Fibroblast of gingiva (primary cell): Measurements from ENCODE around the gene C2orf76.
"Not testable (repeated sequence)": the region's sequence is repeated elsewhere in the genome, so short reads cannot be mapped to it uniquely, and the experiment has no call there.

Experiments used
- DNase-seq: peaks from one replicate; pipeline ENCODE4 v3.0.0-alpha.2; 2011; ENCODE audit warnings: low read depth

C2orf76 gene

DNA sequence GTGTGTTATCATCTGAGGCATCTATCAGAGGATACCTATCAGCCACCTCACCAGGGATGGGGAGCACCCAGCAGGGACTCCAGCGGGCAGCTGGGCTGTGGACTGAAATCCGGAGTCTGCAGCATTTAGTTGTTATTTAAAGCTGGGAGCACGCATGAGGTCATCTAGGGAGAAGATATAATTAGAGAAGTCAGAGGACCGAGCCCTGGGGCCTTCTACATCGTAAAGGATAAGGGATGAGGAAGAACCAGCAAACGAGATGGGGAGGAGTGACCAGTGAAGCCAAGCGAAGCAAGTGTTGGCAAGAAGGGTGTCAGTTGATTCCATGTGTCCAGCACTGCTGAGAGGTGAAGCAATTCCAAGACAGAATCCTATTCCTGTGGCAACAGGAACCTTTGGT, 72.7 kb downstream of the C2orf76 start:
- DNase-seq: peak; percentile 47

DNA sequence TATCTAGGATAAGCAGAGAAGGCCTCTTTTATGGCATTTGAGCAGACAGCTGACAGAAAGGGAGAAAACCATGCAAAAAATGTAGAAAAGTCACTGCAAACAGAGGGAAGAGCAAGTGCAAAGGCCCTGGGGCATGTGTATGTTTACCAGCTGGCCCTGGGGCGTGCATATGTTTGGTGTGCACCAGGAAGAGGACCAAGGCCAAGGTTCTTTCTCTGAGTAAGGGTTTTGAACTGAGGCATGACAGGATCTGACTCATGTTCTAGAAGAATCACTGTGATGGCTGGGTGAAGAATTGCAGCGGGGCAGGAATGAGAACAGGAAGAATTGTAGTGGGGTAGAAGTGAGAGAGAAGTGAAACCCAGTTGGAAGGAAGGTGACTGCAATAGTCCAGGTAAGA, 73.4 kb downstream of the C2orf76 start:
- DNase-seq: peak; percentile 14

DNA sequence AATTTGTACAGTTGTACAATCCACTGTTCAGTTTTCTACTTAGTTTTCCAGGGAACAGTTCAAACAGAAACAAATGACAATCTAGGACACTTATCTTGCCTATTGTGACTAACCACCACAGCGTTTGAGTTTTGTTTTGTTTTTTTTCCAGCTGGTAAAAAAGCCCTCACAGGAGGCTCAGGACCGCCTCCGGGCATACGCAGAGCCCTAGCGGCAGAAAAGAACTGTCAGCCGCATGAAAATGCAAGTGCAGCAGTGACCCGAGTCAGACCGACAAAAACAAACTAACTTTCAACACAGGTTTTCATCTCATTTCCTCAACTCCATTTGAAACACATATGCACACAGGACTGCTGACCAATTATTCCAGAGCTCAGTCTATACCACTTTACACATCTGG, 74.4 kb downstream of the C2orf76 start:
- no peak for DNase-seq

DNA sequence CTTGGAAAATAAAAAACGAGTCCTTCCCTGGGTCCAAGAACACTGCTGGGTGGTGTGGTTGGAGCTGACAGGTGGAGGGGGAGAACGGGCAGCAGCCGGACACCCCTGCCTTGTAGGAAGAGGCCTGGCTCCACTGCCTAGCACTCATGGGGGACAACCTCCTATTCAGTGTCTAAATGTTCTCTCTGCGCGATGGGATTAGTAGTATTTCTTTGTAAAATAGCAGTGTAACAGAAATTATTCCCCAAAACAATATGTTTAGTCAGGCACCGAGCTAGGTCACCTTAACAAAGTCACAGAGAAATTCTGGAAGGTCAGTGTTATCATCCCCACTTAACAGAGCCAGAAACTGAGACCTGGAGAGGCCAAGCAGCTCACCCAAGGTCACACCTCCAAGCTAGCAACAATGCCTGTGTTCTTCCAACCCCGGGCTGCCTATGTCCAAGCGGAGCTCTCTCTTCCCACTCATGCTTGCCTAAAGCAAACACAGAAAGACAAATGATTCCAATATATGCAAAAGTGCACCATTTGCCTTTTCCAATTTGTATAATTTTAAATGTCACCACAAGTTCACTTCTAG, 75.0 kb downstream of the C2orf76 start:
- no peak for DNase-seq

DNA sequence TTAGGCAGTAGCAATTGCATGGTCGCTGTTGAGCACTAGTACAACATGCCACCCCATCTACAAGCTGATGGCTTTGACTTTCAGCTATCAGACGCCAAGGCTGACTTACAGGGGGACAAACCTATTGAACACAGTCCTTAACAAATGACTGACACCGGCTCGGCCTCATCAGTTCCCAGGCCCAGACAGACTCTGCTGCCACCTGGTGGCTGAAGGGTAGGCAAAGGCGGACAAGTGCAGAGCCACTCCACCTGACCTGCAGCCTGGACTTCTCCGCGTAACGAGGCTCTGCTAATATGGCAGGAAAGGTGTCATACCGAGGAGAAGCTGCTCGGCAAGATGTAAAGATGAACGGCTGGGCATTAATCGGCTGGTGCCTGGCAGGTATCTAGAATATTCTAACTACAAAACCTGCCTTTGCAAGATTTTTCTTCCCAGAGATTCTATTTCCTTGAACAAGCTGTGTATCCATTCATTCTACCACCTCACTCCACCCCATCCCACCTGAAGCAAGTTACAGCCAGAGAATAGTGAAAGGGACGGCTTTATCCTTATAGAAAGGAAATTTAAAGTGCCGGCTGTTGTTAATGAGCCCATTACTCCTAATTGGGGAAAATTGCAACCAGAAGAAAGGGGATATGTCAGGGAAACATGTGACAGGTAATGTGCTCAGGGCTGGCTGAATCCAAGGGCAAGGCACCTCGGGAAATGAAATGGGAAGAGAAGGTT, 75.6 kb downstream of the C2orf76 start:
- DNase-seq: peak; percentile 32

DNA sequence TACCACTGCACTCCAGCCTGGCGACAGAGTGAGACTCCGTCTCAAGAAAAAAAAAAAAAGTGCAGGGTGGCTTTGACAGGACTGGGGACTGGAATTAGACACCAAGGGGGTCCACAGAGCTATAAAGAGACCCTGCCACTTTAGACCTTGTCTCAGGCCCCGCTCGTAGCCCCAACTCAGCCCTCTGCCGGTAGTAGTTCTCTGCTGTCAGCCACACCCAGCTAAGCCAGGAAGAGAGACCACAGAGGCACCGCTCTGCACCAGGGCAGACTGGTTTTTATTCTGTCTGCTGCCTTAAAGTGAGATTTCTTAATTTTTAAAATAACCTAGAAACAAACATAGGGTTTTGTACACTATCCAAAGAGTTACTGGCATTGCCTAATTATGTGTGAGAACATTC, 77.0 kb downstream of the C2orf76 start:
- peak; percentile 9 for DNase-seq

DNA sequence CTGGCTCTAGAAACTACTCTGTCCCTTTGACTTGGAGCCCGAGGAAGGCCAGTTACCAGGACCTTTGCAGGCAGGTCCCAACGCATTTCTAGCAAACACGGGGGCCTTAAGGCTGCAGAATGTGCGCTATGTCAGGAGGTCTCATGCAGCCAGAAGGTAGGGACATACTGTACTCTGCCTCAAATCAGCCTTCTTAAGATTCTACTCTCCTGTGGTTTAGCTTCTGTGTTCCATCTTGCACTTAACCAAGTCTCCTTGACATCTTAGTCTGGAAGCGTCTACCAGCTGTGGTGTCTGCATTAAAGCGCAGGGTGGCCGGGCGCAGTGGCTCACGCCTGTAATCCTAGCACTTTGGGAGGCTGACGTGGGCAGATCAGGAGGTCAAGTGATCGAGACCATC, 77.5 kb downstream of the C2orf76 start:
- no peak for DNase-seq

DNA sequence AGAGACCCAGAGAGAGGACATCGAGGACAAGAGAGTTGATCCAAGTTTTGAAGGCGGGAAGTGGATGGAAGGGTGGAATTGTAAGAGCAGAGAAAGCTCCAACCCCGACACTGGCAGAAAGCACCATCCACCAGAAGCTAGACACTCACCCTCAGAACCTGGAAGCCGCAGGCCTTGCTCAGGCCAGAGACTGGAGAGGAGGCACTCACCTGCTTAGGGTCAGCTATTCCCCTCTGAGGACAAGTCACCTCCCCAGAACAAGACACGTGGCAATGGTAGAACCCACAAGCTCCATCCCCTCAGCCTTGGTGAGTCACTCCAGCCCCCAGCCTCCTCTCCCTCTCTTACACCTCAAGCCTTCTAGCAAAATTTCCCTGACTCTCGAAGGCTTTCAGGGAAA, 78.1 kb downstream of the C2orf76 start:
- DNase-seq: no peak

DNA sequence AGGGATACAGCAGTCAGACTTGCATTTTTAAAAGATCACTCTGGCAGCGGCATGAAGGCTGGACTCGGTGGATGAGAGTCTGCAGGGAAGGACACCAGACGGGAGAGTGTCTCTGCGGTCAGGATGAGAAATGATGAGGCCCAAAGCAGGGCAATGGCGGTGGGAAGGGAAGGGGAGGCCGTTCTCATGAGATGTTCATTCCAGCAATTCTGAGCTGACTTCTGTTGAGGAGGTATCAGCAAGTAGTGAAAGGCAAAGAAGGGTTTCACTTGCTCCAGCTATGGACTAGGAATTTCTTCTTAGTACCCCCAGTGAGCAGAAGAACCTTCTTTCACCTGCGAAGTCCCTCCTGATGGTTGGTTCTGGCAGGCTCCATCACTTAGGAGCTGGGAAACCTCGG, 80.0 kb downstream of the C2orf76 start:
- DNase-seq: no peak

DNA sequence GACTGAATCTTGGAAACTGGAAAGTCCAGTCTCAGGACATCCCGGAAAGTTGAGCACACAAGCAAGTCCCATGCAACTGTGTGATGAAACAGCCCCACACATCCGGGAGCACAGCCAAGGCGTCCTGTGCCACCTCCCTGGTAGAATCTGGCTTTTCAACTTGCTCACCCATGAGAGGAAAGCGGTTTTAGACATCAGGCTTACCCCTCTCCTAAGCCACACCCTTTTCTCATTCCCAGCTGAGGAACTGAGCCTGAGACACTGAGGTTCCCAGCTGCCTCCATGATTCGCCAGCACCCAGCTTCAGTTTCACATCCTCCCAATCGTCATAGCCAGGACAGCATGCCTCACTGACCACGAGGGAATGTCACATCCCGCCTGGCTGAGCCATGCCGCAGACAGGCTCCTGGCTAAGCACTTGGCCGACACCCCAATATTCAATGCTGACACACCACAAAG, 82.7 kb downstream of the C2orf76 start:
- DNase-seq: peak; percentile 91

DNA sequence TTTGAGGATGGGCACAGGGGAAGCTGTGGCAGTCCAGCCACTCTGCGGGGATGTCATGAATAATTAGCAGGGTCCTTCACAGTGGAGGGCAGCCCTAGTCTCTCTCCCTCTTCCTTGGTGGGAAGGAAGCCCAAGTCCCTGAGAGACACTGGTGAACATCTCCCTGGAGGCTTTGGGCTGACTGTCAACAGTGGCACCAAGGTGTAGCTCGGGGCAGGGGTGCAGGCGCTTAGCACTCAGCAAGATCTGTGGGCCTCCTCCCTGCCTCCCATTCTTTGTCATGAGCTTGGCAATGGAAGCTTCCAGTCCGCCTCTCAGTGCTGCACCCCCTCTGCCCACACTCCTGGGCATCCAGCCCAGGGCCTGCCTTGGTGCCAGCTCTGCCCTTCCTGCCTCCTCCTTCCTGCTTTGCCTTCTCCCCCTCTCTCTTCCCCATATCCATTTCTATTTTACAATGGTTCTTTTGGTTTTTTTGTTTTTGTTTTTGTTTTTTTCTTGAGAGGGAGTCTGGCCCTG, 83.6 kb downstream of the C2orf76 start:
- peak; percentile 65 for DNase-seq

DNA sequence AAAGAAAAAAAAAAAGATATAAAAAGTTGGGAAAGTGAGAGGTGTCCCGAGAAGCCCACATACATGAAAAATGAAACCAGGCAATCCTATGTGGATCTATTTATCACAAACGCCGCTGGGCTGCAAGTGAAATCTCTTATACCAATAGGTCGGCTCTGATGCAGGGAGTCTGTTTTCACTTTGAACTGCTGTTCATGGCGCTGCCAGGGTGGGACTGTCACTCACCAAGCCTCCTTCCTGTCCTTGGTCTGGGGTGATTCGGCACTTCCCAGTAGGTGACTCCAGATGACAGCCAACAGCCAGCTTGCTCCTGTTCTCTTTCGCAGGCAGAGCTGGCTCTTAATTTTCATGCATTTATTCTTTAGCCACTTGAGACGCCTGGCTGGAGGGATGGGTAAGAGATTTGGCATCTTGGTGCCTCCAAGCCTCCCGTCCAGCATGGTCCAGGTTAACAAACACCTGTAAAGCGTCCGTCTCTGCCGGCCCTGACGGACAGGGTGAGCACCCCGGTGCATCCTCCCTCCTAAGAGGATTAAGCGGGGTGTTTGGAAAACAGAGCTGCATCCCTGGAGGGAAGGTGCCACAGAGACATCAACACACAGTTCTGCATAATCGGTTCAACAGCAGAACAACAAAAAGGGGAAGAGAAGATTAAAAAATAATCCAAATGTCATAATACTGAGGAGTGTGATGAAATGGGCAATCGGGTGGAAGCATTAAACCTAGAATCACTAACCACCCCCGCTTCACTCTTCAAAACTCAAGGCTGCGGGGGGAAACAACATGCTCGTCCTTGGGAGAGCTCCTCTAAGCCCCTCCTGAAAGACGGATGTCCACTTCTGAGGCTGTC, 84.3 kb downstream of the C2orf76 start:
- DNase-seq: no peak

DNA sequence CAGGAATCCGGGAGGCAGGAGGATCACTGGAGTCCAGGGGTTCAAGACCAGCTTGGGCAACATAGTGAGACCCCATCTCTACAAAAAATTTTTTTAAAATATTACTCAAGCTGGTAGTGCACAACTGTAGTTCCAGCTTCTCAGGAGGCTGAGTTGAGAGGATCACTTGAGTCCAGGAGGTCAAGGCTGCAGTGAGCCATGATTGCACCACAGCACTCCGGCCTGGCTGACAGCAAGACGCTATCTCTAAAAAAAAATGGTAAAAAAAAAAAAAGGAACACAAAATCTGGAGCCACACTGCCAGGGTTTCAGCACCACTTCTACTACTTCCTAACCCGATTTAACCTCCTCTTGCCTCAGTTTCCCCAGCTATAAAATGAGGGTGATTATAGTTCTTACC, 86.0 kb downstream of the C2orf76 start:
- no peak for DNase-seq

DNA sequence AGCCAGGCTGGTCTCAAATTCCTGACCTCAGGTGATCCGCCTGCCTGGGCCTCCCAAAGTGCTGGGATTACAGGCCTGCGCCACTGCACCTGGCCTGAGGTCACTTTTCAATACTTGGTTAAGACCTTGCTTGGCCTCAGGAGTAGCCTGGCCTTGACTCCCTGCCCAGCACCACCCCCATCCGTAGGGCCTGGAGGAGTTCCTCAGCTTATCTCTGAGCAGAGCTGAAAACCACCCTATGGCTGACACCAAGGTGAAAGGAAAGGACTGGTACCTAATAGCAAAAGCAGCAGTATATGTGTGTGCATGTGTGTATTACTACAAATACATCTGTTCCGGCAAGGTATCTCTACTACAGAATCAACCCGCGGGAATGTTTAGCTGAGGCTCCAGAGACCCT, 87.0 kb downstream of the C2orf76 start:
- DNase-seq: no peak

DNA sequence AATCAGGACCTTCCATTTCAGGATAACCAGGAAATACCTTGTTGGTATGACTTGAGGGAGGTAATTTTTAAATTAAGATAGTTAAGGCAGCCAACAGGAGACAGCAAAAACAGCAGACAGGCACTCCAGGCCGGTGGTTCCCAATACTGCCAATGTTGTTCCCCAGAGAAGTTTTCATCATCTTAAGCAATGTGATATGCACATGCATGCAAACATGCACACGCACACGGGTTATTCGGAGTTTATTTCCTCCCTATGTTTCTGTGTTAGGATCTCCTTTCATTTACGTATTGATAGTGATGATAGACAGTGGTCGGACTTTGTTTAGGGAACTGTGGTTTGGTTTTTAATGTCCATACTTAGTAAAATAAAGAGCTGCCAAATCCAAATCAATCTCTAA, 87.7 kb downstream of the C2orf76 start:
- no peak for DNase-seq

DNA sequence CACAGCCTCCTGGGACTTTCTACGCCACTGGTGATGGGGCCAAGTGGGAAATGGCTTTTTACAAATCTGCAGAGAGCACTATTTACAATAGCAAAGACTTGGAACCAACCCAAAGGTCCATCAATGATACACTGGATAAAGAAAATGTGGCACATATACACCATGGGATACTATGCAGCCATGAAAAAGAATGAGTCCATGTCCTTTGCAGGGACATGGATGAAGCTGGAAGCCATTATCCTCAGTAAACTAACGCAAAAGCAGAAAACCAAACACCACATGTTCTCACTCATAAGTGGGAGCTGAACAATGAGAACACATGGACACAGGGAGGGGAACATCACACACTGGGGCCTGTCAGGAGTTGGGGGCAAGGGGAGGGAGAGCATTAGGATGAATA, 88.2 kb downstream of the C2orf76 start:
- not testable (repeated sequence) for DNase-seq

DNA sequence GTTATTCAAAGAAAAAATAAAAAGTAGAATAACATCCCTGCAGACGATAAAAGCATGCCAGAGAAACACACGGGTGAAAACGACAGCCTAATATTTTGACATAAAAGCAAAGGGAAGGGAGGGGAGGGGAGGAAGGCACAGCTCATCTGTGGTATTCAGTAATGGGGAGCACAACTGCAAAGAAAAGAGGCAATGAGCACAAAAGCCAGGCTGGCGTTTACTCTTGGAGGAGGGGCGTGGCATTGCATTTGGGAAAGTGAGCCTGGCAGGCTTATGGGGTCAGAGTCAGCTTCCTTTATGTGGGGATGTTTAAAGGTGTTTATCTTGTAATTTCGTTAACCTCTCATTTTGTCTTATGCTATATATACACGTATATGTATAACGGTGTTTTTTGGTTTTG, 89.8 kb downstream of the C2orf76 start:
- DNase-seq: no peak

DNA sequence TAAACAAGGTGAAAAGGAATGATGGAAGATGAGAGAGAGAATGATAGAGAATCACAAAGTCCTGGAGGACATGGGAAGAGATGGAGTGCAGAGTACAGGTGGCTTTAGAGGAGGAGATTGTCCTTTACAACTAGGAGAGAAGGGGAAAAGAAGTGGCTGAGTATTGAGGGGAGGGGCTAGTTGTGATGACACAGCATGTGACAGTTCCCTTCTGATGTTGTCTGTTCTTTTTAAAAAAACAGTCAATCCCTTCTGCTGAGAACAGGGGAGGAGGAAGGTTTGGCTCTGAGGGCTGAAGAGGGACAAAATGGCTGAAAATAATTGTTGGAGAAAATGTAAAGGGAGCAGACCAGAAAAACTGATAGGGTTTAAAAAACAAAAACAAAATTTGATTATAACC, 99.0 kb downstream of the C2orf76 start:
- DNase-seq: no peak

DNA sequence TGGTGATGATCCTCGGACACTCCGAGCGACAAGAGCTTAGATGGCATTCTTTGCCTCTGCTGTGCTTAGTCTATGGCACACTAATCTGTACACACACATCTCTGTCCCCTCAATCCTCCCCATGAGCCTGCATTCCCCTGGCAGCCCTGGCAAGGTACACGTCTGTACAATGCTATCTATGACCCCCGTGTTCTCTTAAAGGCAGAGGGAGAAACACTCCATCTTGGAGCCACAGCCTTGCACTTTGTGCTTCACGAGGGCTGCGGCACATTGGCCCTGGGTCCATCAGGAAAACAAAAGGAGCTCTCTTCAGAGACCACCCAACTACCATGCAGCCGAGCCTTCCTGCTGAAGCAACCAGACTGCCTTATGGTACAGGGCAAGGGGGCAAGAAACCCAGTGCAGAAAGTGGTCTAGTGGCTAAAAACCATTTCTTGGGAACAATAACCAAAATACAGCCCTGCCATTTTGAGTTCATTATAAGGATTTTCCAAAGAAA, 100.5 kb downstream of the C2orf76 start:
- no peak for DNase-seq

DNA sequence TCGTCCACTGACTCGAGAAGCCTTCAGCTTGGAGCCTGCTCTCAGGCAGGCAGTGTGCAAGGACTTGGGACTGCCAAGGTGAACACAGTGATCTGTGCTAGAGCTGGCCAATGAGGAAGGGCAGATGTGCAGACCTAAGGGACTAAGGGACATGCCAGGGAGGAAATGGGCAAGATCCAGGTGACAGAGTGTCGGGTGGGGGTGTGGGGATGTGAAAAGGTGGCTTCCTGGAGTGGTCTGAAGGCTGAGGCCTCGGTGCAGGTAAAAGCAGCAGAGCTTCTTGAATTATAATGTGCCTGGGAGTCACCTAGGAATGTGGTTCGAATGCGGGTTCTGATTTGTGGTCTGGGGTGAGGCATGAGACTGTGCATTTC, 101.0 kb downstream of the C2orf76 start:
- DNase-seq: no peak

DNA sequence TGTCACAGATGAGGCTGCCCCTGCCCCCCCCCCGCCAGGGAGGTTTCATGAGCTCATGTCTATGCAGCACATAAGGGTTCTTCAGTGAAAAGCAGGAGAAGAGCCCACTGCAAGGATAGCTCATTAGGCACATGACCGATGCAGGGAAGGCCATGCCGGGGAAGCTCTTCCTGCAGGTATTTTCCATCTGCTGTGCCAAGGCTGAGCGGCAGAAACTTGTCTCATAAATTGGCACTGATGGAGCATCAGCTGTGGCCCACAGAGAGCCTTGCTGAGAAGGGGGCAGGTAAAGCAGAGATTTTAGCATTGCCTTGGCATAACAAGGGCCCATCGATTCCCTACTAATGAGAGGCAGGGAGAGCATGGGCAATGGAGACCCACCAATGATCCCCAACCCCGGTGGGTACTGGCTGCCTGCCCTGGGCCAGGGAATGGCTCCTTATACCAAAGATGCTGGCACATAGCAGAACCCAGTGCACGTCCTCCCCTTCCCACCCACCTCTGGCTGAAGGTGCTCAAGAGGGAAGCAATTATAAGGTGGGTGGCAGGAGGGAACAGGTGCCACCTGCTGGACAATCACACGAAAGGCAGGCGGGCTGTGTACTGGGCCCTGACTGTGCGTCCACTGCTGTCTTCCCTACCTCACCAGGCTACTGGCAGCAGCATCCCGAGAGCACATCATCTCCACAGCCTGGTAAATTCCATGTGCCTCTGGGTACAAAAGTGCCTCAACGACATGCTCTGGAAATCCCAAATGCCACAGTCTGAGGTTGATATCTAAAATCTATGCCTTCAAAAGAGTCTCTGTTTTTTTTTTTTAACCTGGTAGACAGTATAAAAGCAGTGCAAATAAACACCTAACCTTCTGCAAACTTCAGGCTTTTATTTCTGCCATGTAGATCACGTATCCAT, 101.6 kb downstream of the C2orf76 start:
- DNase-seq: peak; percentile 23

DNA sequence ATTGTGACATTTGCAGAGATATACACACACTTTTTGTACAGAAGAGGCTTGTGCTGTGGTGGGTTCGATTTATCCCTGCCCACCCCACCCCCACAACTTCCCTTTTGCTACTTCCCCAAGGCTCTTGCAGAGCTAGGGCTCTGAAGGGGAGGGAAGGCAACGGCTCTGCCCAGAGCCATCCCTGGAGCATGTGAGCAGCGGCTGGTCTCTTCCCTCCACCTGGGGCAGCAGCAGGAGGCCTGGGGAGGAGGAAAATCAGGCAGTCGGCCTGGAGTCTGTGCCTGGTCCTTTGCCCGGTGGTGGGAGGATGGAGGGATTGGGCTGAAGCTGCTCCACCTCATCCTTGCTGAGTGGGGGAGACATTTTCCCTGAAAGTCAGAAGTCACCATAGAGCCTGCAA, 103.0 kb downstream of the C2orf76 start:
- DNase-seq: no peak
